Islet of Langerhans (tissue), 1 donor: ENCODE measurements around the gene EPHA6.
A peak's percentile ranks its signal among the peaks of the same experiment; 100 is the strongest.

ENCODE experiments used
- FAIRE-seq: peaks from one replicate; lab custom pipeline; 2011; peaks lifted over from hg19 to GRCh38; lab: Jason Lieb, UNC

EPHA6 gene

DNA sequence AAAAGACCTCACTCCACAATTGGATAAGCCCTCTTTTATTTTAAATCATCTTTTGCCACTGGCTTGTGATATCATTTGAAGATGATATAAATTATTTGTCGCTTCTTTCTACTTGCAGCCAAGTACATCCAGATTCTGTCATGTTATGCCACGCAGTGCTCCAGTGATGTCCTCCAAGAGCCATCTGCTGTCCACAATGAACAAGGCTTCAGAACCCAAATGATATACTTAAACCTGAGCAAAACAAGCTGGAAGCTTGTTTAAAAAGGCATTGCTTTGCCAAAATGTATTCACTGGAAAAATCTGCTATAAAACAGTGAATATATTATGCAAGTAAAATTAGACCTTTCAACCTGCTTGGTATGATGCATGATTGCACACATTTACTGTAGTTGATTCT lies 891.4 kb downstream of the EPHA6 start:
- no peak for FAIRE-seq

DNA sequence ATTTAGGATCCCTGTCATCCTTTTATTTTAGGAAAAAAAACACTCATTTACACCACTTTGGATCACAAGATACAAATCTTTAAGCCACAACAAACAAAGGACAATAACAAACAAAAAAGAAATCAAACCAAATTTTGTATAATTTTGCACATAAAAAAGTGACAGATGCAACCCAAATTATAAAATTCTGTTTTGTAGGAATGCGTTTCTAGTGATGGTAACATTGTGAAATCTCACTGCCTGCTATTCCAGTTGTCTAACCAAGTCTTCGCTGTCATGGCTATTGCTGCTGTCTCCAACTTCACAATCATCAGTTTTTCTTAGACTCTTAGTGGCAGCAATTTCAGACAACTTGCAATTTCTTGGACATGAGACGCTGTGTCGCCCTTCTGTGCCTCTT lies 891.8 kb downstream of the EPHA6 start:
- FAIRE-seq: no peak

DNA sequence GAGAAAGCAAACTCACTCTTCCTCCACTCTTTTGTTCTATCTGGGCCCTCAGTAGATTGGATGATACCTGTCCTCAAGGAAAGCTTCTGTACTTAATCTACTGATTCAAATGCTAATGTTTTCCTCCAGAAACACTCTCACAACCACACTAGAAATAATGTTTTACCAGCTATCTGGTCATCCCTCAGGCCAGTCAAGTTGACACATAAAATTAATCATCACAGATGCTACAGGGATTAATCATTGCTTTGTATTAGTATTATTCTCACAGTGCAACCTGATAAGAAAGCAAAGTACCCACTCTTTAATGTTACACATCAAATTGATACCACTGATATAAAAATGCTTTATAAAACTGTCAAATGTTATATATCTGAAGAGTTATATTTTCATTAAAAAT lies 897.3 kb downstream of the EPHA6 start:
- no peak for FAIRE-seq

DNA sequence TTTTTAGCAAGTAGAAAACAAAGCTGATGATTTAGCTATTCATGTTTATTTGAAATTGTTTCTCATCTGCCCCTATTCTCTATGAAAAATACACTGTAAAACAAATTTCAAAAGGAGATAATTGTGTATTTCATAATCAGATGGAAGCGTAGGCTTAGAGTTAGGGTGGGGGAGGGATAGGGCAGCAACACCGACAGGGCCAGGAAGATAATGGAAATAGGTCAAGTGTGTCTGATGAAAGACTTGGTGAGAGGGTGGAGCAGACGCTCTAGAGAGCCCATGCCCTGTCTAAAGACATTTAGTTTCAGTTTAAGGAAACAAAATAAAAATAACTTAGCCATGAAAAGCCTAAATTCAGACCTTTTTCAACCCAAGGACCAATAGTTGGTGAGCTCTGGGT lies 898.5 kb downstream of the EPHA6 start:
- FAIRE-seq: no peak

DNA sequence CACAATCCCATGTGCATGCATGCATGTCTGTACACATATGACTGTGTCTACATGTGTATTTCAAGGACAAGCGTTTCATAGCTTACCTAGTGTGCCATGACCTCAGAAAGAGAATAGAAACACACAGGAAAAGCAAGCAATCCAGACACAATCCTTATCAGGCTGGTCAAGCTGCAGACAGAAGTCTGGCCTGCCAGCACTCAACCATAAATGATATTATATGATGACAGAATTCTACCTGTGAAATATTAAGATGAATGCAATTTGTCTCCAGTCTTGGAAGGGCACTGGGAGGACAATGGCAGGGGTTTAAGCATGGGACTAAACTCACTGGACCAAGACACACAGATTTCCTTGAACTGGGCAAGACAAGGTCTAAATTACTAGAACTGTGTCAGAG lies 899.2 kb downstream of the EPHA6 start:
- no peak for FAIRE-seq

DNA sequence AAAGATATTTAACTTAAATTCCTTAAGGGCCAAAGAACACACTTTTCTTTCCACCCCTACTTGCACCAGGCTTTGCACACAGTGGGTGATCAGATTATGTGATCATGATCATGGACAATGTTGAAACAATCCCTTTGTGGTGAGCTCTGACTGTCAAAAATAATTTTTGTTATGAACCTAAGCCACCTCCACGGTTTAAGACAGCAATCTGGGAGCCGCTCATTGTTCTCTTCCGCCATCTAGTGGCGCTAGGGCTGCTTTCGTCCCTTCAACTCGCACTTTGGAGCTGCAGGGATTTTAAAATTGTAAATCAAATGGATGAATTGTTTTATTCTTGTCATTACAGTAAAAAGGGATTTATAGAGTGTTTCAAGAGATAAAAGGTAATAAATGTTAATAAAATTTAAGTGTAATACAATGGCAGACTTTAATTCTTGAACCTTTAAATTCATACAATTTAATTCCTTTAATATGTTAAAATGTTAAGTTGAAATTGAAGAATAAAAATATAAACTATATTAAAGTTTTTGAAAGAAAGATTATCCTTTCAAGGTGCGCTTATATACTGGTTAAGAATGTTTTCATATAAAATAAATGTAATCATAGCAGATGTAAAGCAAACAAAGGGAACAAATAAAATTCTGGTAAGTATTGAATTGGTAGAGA lies 904.9 kb downstream of the EPHA6 start:
- peak; percentile 86 for FAIRE-seq

DNA sequence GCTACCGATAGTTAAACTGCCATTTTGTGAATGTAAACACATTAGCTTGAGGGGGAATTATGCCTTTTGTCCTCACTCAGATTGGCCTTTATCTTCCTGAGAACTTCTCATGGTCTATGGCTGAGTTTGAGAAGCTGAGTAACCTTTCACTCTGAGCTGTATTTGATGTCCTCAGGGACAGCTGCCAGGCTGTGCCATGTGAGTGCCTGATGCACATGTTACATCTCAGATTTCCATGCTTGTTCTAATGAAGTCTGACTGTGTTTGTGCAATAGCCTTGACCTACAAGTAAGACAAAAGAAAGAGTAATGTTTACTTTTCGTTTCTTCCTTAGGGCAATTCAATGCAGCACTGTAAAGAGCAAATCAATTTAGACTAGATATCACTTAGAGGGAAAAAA lies 906.0 kb downstream of the EPHA6 start:
- no peak for FAIRE-seq

DNA sequence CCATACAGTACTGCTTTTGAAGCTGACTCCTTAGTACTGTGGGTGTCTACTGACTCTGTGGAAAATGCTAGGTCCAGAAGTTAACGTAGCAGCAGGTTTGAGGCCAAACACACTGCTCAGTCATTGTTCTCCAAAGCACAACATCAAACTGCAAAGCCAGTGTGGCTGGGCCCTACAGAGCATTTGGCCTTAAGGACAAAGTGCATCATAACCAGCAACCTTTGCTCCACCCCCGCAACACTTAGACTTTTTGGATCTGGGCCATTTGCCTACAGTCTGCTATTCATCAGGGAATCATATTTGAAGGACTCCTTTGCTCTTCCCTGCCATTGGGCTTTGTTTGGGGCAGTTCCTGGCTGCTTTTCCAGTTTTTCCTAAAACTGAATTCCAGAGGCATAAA lies 907.1 kb downstream of the EPHA6 start:
- no peak for FAIRE-seq

DNA sequence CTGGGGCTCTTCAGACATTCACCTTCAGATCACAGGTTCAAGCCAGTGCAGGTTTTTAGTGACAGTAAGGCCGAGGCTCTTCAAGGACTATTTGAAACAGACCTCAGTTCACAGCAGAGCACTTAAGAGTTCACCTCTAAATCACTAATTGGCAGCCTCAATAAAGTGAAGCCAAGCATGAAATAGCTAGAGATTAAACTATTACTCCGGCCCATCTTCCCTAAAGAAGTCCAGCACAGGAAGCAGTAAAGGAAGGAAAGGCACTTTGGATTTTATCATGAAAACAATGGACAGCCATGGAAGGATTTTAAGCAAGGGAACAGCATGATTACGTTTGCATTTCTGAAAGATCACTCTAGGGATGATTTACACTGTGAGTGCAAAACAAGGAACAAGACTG lies 922.5 kb downstream of the EPHA6 start:
- no peak for FAIRE-seq

DNA sequence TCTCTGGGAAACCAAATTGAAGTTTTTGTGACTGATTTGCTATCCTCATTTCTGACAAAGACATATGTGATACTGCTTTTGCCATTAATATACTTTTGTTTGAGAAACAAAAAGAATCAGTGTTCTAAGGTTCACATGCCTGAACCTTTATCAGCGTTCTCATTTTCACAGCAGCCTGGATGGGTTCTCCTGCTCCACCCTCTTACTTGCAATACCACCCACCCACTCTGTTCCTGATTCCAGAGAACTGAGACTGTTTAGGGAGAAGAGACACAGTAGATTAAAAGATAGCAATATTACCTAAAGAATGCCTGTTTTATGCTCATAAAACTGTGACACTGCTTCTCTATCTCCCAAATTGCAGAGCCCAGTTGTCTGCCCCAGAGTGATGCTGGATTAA lies 924.4 kb downstream of the EPHA6 start:
- no peak for FAIRE-seq

DNA sequence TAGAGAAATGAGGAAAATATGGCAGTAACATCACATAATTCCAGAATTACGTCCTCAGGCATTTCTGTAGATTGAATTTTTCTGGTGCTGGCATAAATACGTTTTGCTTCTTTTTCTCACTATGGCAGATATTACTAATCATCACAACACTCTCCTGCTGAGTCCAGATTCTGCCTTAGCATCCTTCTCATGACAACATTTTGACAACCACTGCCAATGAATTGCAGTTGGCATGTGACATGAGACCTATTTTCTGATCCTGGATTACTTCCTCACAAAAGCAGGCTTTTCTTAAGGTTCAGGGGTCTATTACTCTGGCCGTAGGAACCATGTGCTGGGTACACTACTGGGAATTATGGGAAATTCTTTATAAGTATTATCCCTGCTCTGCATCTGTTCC lies 927.6 kb downstream of the EPHA6 start:
- FAIRE-seq: no peak

DNA sequence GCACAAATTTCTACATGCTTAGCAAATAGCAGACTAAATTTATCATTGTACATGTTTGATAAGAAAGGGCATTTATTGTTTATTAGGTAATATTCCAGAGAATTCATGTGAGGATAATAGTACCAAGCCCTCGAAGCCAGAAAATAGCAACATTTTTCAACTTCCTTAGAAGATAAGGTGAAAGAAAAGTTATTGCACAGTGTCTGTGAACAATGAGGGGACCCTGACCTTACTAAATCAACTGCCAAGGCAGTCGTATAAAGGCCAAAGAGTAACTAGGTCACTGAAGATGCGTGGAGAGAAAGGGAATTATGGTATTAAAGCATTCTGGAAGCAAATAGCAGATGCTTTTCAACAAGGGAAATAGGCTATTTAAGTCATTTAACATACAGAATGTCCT lies 929.9 kb downstream of the EPHA6 start:
- FAIRE-seq: no peak

DNA sequence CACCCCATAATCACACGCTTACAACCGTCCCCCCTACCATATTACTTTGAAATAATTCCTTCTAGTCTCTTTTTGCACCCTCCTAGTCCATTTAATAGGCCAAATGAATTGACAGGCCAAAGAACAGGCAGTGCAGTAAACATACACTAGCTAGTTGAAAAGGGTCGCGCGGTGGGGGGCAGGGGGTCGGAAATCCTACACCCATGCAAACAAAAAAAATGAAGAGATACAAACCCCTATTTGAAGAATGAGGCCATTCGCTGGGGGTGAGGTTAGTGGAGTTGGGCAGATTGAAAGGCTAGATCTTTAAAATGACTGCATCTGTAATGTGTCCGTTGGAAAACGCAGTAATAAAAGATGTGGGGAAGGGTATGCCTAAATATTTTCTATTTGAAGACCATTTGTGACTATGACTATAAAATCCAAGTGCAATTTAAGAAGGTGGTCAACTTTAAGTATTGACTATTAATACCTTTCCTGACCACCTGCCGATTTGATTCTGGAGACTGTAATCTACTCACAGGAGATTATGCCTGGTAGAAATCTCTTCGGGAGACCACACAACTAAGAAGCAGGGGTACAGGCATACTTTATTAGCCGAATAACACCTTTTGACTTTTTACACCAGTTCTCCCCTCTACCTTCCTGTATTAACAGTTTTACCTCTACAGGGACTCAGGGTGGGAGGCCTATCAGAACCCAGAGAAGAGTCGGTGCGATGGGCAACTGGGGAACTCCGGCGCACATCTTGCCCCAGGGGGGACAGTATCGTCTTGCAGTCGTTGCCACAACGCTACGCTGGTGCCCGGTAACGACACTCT lies 949.4 kb downstream of the EPHA6 start:
- FAIRE-seq: peak; percentile 61

DNA sequence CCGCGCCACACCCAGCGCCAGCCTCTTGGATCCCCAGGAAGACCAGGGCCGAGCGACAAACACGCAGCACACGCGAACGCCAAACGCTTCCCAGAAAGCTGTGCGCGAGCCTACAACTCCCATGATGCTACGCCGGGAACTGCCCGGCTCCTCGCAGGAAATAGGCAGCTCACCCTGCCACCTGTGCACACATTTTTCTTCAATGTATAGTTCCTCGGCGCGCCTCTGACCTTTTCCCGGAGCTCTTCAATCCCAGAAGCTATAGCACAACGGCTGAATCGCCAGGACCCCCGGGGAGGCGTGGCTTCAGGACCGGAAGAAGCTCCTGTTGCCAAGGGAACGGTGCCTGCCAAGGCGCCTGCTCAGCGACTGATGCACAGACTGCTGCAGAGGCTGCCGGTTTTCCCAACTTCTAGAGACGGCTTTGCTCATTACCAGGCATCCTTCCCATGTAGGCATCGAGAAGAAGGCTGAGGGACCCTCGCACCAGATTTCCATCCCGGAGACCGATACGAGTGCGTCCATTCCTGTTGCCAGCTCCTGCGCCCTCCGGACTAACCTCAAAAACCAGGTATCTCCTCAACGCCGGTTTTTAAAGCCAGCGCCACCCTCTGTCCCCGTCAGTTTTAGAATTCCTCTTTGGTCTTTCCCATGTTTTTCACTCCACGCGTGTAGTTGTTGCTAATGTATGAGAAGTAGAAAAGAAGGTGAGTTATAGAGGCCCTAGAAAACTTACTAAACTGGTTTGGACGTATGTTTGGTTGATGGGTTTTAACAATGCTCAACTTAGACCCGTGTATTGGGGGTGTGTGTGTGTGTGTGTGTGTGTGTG lies 950.2 kb downstream of the EPHA6 start, which contains the start of gene ARL6:
Gene ARL6, plus strand, starts transcription at position 352 of the 832 bp plus-strand sequence. CDS start 3,350 bp downstream, outside the sequence.
- peak; percentile 68 for FAIRE-seq

DNA sequence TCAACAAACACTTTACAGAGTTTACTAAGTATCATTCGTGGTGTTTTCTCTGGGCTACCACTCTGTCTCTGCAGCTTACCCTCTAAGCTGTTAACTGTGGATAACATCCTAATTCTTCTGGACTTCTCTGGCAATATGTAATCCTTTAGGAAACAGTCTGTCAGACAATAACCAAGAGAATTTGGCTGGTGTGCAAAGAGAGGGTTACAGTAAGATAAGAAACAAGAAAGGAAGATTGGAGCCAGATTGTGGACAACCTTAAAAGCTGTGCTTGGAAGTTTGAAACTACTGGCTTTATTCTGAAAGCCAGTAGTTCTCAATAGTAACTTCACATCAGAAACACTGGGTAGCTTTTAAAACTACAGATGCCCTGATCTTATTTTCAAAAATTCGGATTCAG lies 950.9 kb downstream of the EPHA6 start:
- no peak for FAIRE-seq

DNA sequence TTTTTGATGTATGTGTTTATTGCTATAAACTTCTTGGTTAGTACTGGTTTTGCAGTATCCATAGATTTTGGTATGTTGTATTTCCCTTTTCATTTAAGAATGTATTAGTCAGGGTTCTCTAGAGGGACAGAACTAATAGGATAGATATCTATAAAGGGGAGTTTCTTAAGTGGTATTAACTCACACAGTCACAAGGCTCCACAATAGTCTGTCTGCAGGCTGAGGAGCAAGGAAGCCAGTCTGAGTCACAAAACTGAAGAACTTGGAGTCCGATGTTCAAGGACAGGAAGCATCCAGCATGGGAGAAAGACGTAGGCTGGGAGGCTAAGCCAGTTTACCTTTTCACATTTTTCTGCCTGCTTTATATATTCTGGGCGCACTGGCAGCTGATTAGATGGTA lies 958.5 kb downstream of the EPHA6 start:
- FAIRE-seq: no peak

DNA sequence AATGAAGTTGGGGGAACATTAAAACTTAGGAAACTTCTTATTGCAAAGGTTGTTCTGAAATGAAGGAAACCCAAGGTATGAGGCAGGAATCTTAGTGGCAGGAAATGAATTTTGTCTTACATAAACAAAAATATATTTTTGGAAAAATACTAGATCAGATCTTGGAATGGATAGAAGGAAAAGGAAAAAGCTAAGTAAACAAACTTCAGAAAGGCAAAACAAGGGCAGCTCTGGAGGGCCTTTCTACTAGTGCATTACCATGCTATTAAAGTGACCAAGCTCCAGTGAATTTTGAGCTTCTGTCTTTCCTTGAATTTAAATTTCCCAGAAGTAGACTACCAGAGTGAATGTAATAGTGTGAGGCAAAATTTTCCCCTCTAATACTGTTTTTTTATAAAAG lies 963.8 kb downstream of the EPHA6 start:
- FAIRE-seq: no peak

DNA sequence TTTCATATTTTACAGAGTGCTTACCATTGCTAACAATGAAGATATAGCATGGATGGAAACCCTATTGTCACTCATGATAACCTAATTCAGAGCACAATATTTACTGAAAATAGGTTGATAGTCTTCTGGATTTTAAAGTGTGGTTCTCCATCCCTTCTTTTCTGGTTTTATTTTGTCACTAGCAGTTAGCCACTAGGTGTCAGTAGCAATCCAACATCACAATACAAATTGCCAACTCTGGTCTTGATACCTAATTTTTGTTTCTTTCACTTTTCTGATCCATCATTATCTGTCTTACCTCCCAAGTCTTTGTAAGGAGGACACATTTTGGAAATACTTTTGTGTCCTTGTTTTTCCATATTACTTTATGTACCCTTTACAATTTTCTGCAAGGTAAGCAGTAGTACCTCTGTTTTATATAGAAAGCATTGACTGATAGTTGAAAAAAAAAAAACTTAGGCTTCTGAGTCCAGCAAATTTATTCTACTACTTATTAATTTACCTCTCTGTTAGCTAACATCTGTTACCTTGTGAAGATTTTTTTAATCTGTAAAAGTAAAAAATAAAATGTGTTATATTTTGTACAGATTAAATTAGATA lies 979.1 kb downstream of the EPHA6 start:
- FAIRE-seq: peak; percentile 99

DNA sequence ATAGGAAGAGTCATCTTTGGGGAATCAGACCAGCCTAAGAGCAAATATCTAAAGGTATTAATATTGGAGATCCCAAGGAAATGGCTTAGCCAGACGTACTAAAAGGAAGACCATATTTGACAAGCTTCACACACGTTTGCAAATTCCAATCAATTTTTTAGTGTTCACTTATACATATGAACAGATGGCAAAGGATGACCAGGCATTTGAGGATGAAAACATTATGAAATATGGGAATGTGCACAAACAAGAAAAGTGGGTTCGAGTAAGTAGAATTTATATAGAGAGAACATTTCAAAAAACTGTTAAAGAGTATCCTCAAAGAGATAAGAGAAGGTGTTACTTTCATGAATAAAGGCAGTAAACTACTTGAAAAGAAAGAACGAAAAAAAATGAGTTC lies 981.6 kb downstream of the EPHA6 start:
- no peak for FAIRE-seq
